A549 (cell line): Measurements from ENCODE around the gene DENR.

ENCODE experiments used
- BCL3 ChIP-seq: fragments of >200 bp; sonication (Bioruptor Twin); formaldehyde crosslinking; IDR thresholded peaks from 3 replicates; pipeline ENCODE4 v1.6.1; 2016
- CHD4 ChIP-seq: fragments of 200-600 bp; sonication (generic); IDR thresholded peaks from 2 replicates; pipeline ENCODE4 v1.6.1; 2016; ENCODE audit warnings: antibody characterized with exemption, mild to moderate bottlenecking, borderline replicate concordance
- CTCF ChIP-seq: fragments of >200 bp; sonication (Bioruptor Twin); formaldehyde crosslinking; IDR thresholded peaks from 3 replicates; pipeline ENCODE4 v1.5.1; 2016
- E2F6 ChIP-seq: IDR thresholded peaks from 2 replicates; pipeline ENCODE4 v1.6.1; 2012; ENCODE audit warnings: low read depth, borderline replicate concordance
- EP300 ChIP-seq, 2 experiments: fragments of >200 bp; sonication (Bioruptor Twin); formaldehyde crosslinking; IDR thresholded peaks; 2 replicates in 1 of 2; 3 replicates in 1 of 2; pipeline ENCODE4 v1.6.1; 2016 to 2017
- FOSL2 ChIP-seq, 2 experiments: fragments of 450-650 bp in 1 of 2; fragments of >200 bp in 1 of 2; sonication (Bioruptor Twin) in 1 of 2; formaldehyde crosslinking; IDR thresholded peaks; 2 replicates each; pipeline versions ENCODE4 v1.5.0 to v1.6.1; 2016 to 2020; ENCODE audit warnings: mild to moderate bottlenecking in 1 of 2, moderate library complexity in 1 of 2
- HDAC2 ChIP-seq: fragments of 200-600 bp; sonication (generic); IDR thresholded peaks from 2 replicates; pipeline ENCODE4 v1.6.1; 2016
- KDM1A ChIP-seq: fragments of 200-600 bp; sonication (generic); IDR thresholded peaks from 2 replicates; pipeline ENCODE4 v1.6.1; 2016; ENCODE audit warnings: low read depth, mild to moderate bottlenecking
- MAFK ChIP-seq: fragments of 450-650 bp; IDR thresholded peaks from 2 replicates; pipeline ENCODE4 v1.6.1; 2014; ENCODE audit not compliant: partially characterized antibody
- MYC ChIP-seq: IDR thresholded peaks from 2 replicates; pipeline ENCODE4 v1.6.1; 2012; ENCODE audit warnings: mild to moderate bottlenecking, inconsistent platforms, low read length, improper control_type of control experiment, borderline replicate concordance
- POLR2A ChIP-seq: IDR thresholded peaks from 2 replicates; pipeline ENCODE4 v1.6.1; 2012; ENCODE audit warnings: mild to moderate bottlenecking, low read length

GRCh38 chr12:122789637-122790036 is 37.0 kb downstream of the DENR start:
- TF ChIP-seq MAFK (no peak), MYC (no peak), HDAC2 (no peak), CHD4 (no peak), CTCF (no peak), E2F6 (no peak), POLR2A (no peak), EP300 (IDR thresholded peaks at IDR 0.05) (no peak), FOSL2 (IDR thresholded peaks at IDR 0.05) (no peak), FOSL2 (CRISPR knock-in tag; IDR thresholded peaks at IDR 0.05) (no peak), BCL3 (no peak), KDM1A (no peak)
